Central memory CD8-positive, alpha-beta T cell (primary cell): ENCODE data around the gene IGF1.
A peak's percentile ranks its signal among the peaks of the same experiment; 100 is the strongest.

Experiments used
- ATAC-seq: fragments of 150-1000 bp; cut with Tn5 transposase; replicated peaks from 2 replicates; pipeline ENCODE4 v1.10.0; 2022; ENCODE audit warnings: mild to moderate bottlenecking, moderate FRiP score, moderate number of reproducible peaks; ENCODE audit not compliant: poor library complexity, severe bottlenecking; ENCODE audit errors: extremely low read depth
- DNase-seq, 2 donors: peaks; one replicate each; pipeline ENCODE4 v3.0.0; 2021; ENCODE audit warnings: low spot score in 2 of 2
- H3K27ac Mint-ChIP-seq: one replicate; pipeline ENCODE4 v1.8.0; 2022; ENCODE audit warnings: low read depth, mild to moderate bottlenecking, moderate library complexity, mixed read lengths
- H3K27me3 Mint-ChIP-seq: one replicate; pipeline ENCODE4 v1.8.0; 2022; ENCODE audit warnings: mixed read lengths
- H3K36me3 Mint-ChIP-seq: one replicate; pipeline ENCODE4 v1.8.0; 2022; ENCODE audit warnings: mild to moderate bottlenecking, moderate library complexity, mixed read lengths; ENCODE audit not compliant: insufficient read depth
- H3K4me1 Mint-ChIP-seq: one replicate; pipeline ENCODE4 v1.8.0; 2022; ENCODE audit warnings: mixed read lengths
- H3K4me3 Mint-ChIP-seq: one replicate; pipeline ENCODE4 v1.8.0; 2022; ENCODE audit warnings: mild to moderate bottlenecking, moderate library complexity, mixed read lengths
- H3K9me3 Mint-ChIP-seq: one replicate; pipeline ENCODE4 v1.8.0; 2022; ENCODE audit warnings: mixed read lengths

IGF1 gene

GRCh38 chr12:102429211-102430154 lies 50.9 kb downstream of the IGF1 start:
- ATAC-seq, result no peak
- Mint-ChIP-seq H3K27me3 (peaks cover 9% of the 10 kb centered on the region), H3K27ac (no peak overlapping the region), H3K4me3 (no peak overlapping the region), H3K4me1 (no peaks in the 10 kb centered on the region), H3K36me3 (no peaks in the 10 kb centered on the region), H3K9me3 (no peaks in the 10 kb centered on the region)
- DNase-seq, result no peak

- DNase-seq (no peak), ATAC-seq (no peak)
- Mint-ChIP-seq H3K9me3 (no peaks in the 10 kb centered on the region), H3K27me3 (peaks cover 9% of the 10 kb centered on the region), H3K4me3 (no peak overlapping the region), H3K36me3 (no peaks in the 10 kb centered on the region), H3K4me1 (no peaks in the 10 kb centered on the region), H3K27ac (no peak overlapping the region)
Observed at GRCh38 chr12:102427543-102427941, 52.8 kb downstream of the IGF1 start.

GRCh38 chr12:102426599-102427542 lies 53.5 kb downstream of the IGF1 start:
- no peak overlapping the region for H3K4me3 Mint-ChIP-seq
- ATAC-seq (no peak), DNase-seq (no peak)
- H3K36me3 Mint-ChIP-seq, result no peaks in the 10 kb centered on the region
- H3K27ac Mint-ChIP-seq, result no peak overlapping the region
- no peaks in the 10 kb centered on the region for H3K9me3 Mint-ChIP-seq
- peaks cover 9% of the 10 kb centered on the region for H3K27me3 Mint-ChIP-seq
- H3K4me1 Mint-ChIP-seq, result peaks cover under 1% of the 10 kb centered on the region

GRCh38 chr12:102425109-102426039 lies 55.0 kb downstream of the IGF1 start:
- DNase-seq, result no peak
- no peaks in the 10 kb centered on the region for H3K9me3 Mint-ChIP-seq
- peaks cover 3% of the 10 kb centered on the region for H3K36me3 Mint-ChIP-seq
- no peak for ATAC-seq
- H3K27ac Mint-ChIP-seq, result no peak overlapping the region
- H3K27me3 Mint-ChIP-seq, result no peaks in the 10 kb centered on the region
- H3K4me1 Mint-ChIP-seq, result peaks cover 7% of the 10 kb centered on the region
- no peak overlapping the region for H3K4me3 Mint-ChIP-seq

- Mint-ChIP-seq H3K27me3 (no peaks in the 10 kb centered on the region), H3K4me1 (peaks cover 7% of the 10 kb centered on the region), H3K4me3 (no peak overlapping the region), H3K27ac (no peak overlapping the region), H3K9me3 (no peaks in the 10 kb centered on the region), H3K36me3 (peaks cover 3% of the 10 kb centered on the region)
- DNase-seq (no peak), ATAC-seq (no peak)
Observed at GRCh38 chr12:102423462-102423861, 56.9 kb downstream of the IGF1 start.

GRCh38 chr12:102421802-102422583 lies 58.4 kb downstream of the IGF1 start:
- no peak overlapping the region for H3K4me3 Mint-ChIP-seq
- peaks cover 4% of the 10 kb centered on the region for H3K36me3 Mint-ChIP-seq
- ATAC-seq, result peak; percentile 85
- no peaks in the 10 kb centered on the region for H3K9me3 Mint-ChIP-seq
- peak overlapping the region; percentile 70 for H3K27ac Mint-ChIP-seq
- H3K4me1 Mint-ChIP-seq, result peaks cover 7% of the 10 kb centered on the region
- H3K27me3 Mint-ChIP-seq, result no peaks in the 10 kb centered on the region
- DNase-seq, result no peak

GRCh38 chr12:102419094-102419764 lies 61.1 kb downstream of the IGF1 start:
- no peak for ATAC-seq
- H3K4me3 Mint-ChIP-seq, result no peak overlapping the region
- peaks cover 7% of the 10 kb centered on the region for H3K4me1 Mint-ChIP-seq
- H3K27me3 Mint-ChIP-seq, result no peaks in the 10 kb centered on the region
- H3K36me3 Mint-ChIP-seq, result peaks cover 4% of the 10 kb centered on the region
- no peaks in the 10 kb centered on the region for H3K9me3 Mint-ChIP-seq
- no peak for DNase-seq
- H3K27ac Mint-ChIP-seq, result no peak overlapping the region

- Mint-ChIP-seq H3K4me1 (peaks cover 7% of the 10 kb centered on the region), H3K36me3 (peaks cover 4% of the 10 kb centered on the region), H3K27me3 (no peaks in the 10 kb centered on the region), H3K9me3 (no peaks in the 10 kb centered on the region), H3K4me3 (no peak overlapping the region), H3K27ac (no peak overlapping the region)
- no peak for ATAC-seq
- DNase-seq, result no peak
Observed at GRCh38 chr12:102417055-102417454, 63.3 kb downstream of the IGF1 start.

GRCh38 chr12:102415515-102415914 lies 64.8 kb downstream of the IGF1 start:
- no peaks in the 10 kb centered on the region for H3K27me3 Mint-ChIP-seq
- no peaks in the 10 kb centered on the region for H3K9me3 Mint-ChIP-seq
- H3K27ac Mint-ChIP-seq, result no peak overlapping the region
- H3K36me3 Mint-ChIP-seq, result peaks cover 1% of the 10 kb centered on the region
- DNase-seq (no peak), ATAC-seq (no peak)
- no peak overlapping the region for H3K4me3 Mint-ChIP-seq
- H3K4me1 Mint-ChIP-seq, result no peaks in the 10 kb centered on the region

GRCh38 chr12:102413396-102413795 lies 67.0 kb downstream of the IGF1 start:
- Mint-ChIP-seq H3K4me3 (no peak overlapping the region), H3K9me3 (no peaks in the 10 kb centered on the region), H3K27me3 (peaks cover 9% of the 10 kb centered on the region), H3K36me3 (peaks cover 1% of the 10 kb centered on the region), H3K27ac (no peak overlapping the region), H3K4me1 (no peaks in the 10 kb centered on the region)
- ATAC-seq (no peak), DNase-seq (no peak)

GRCh38 chr12:102410511-102410910 lies 69.9 kb downstream of the IGF1 start:
- no peak for ATAC-seq
- no peak overlapping the region for H3K27ac Mint-ChIP-seq
- no peaks in the 10 kb centered on the region for H3K4me1 Mint-ChIP-seq
- H3K9me3 Mint-ChIP-seq, result no peaks in the 10 kb centered on the region
- H3K36me3 Mint-ChIP-seq, result no peaks in the 10 kb centered on the region
- H3K27me3 Mint-ChIP-seq, result peaks cover 10% of the 10 kb centered on the region
- no peak for DNase-seq
- H3K4me3 Mint-ChIP-seq, result no peak overlapping the region
